Measurements from ENCODE around the gene SLC9A8. TPM values are rescaled to one million over a fixed set of nuclear protein-coding genes. Genes with fewer than 3 reads are reported as not detected.

Gene SLC9A8
- total and polyA plus RNA-seq, 2 of the 8 experiments (the other 6 are each of a cell fraction or from before 2014, with no cell fraction given), result 3.2 to 6.2 TPM

- Histone ChIP-seq H3K27me3 (replicated peaks in 1 of 4; ENCODE audit: control insufficient read depth in 3 of 4, extremely low read depth in 1 of 4, insufficient read depth in 3 of 4, low read length in 3 of 4) (no peaks in the 10 kb centered on the region), H2AK5ac (ENCODE audit: low read depth, low read length) (no peak overlapping the region), H2BK5ac (ENCODE audit: low read depth, low read length) (no peak overlapping the region), H2AFZ (ENCODE audit: low read length) (no peak overlapping the region), H3K4me1 (replicated peaks in 1 of 4; ENCODE audit: control insufficient read depth in 3 of 4, insufficient read depth in 4 of 4, low read length in 3 of 4) (peaks cover 0 to 6% (median 3%) of the 10 kb centered on the region in 4 experiments; a peak in 2 of 7 replicates), H3K18ac (ENCODE audit: extremely low read depth, low read length) (no peak overlapping the region), H3K9me3 (ENCODE audit: insufficient read depth in 2 of 2, low read depth in 1 of 2, low read length in 1 of 2) (no peaks in the 10 kb centered on the region), H4K20me1 (replicated peaks in 1 of 2; ENCODE audit: control insufficient read depth in 1 of 2, insufficient read depth in 2 of 2, low read length in 2 of 2) (peaks cover 2 to 15% of the 10 kb centered on the region in 2 experiments), H2BK15ac (ENCODE audit: low read length) (no peak overlapping the region), H3K79me2 (ENCODE audit: control insufficient read depth in 1 of 2, insufficient read depth in 2 of 2, low read length in 2 of 2) (peaks cover 4 to 53% of the 10 kb centered on the region in 2 experiments; a peak in 3 of 4 replicates), H3K9ac (replicated peaks in 1 of 4; ENCODE audit: extremely low read depth in 1 of 4, low read depth in 3 of 4, low read length in 3 of 4) (0 out of 7 replicates have a peak overlapping the region, but pooled peaks of 1 of the 4 experiments have one; percentile 21), H2BK120ac (replicated peaks; ENCODE audit: low read depth, low read length) (no peak overlapping the region), H3K4me2 (ENCODE audit: insufficient read depth in 1 of 2, low read depth in 2 of 2, low read length in 2 of 2) (peak overlapping the region; percentile 57 to 99; a peak in 1 of 4 replicates), H2BK12ac (ENCODE audit: low read depth, low read length) (no peak overlapping the region), H4K91ac (replicated peaks; ENCODE audit: insufficient read length, low read length) (no peak overlapping the region), H3K14ac (ENCODE audit: insufficient read length) (no peak overlapping the region), H3K4me3 (ENCODE audit: extremely low read depth in 1 of 4, insufficient read depth in 2 of 4, low read depth in 3 of 4, low read length in 4 of 4) (peak overlapping the region in 1 of 4 experiments; percentile 99; a peak in 1 of 8 replicates), H3K27ac (ENCODE audit: low read depth, low read length) (no peak overlapping the region), H4K5ac (ENCODE audit: insufficient read length, low read depth, low read length) (no peak overlapping the region), H3K23me2 (ENCODE audit: low read depth, low read length) (peaks cover 8% of the 10 kb centered on the region), H2BK20ac (ENCODE audit: low read length) (no peak overlapping the region), H3K36me3 (ENCODE audit: control insufficient read depth in 2 of 4, insufficient read depth in 4 of 4, low read length in 3 of 4) (no peaks in the 10 kb centered on the region; a peak in 1 of 8 replicates), H3K4ac (replicated peaks; ENCODE audit: insufficient read length, low read depth, low read length) (no peak overlapping the region), H4K8ac (ENCODE audit: extremely low read depth, insufficient read depth, low read length) (no peak overlapping the region), H3K79me1 (ENCODE audit: low read depth, low read length) (peaks cover 12% of the 10 kb centered on the region), H3K23ac (ENCODE audit: insufficient read length) (no peak overlapping the region), H3K56ac (replicated peaks; ENCODE audit: insufficient read length, low read depth, low read length) (no peak overlapping the region)
- WGBS, 2 experiments (ENCODE audit: extremely low coverage in 1 of 2, insufficient coverage in 1 of 2, insufficient read length in 1 of 2, insufficient replicate concordance in 2 of 2, low coverage in 1 of 2, low lambda C conversion rate in 2 of 2, missing lambda C conversion rate in 1 of 2), result 90% methylated on average over 16 of the region's 16 CpGs; no CpG with 5 or more reads in 1 of the 2 experiments
- FAIRE-seq (no peak), DNase-seq (ENCODE audit: low read depth in 1 of 2, low spot score in 2 of 2) (no peak)
- POLR2A ChIA-PET (ENCODE audit: partially characterized antibody), result interaction anchor here (3.8 kb wide), 1 partner anchor 22 kb away, joined by 17 read pairs; no protein-coding TSS in a partner anchor
- CTCF ChIA-PET (ENCODE audit: partially characterized antibody), result interaction anchor here (0.8 to 16.4 kb wide), 14 partner anchors 10 to 579 kb away, joined by 3 to 199 read pairs (median 4); no protein-coding TSS in a partner anchor
- no peak for TF ChIP-seq RBBP5 (IDR thresholded peaks at IDR 0.05; ENCODE audit: borderline replicate concordance, low read depth, low read length)
- TF ChIP-seq YY1 (IDR thresholded peaks at IDR 0.05; ENCODE audit: low read depth, low read length), result no peak
- TF ChIP-seq POLR2A (IDR thresholded peaks at IDR 0.05; ENCODE audit: control extremely low read depth in 1 of 2, low read depth in 2 of 2, low read length in 2 of 2), result no peak
- no peak for TF ChIP-seq JUN (IDR thresholded peaks at IDR 0.05; ENCODE audit: low read depth, low read length)
- TF ChIP-seq POU5F1 (IDR thresholded peaks at IDR 0.05; ENCODE audit: low read depth, low read length), result no peak
- TF ChIP-seq BACH1 (IDR thresholded peaks at IDR 0.05; ENCODE audit: low read length), result no peak
- no peak for TF ChIP-seq BRCA1 (IDR thresholded peaks at IDR 0.05; ENCODE audit: low read depth, low read length)
- TF ChIP-seq CBX5 (IDR thresholded peaks at IDR 0.05; ENCODE audit: low read depth, low read length), result no peak
- no peak for TF ChIP-seq SIRT6 (IDR thresholded peaks at IDR 0.05; ENCODE audit: low read length)
- no peak for TF ChIP-seq KDM4A (IDR thresholded peaks at IDR 0.05; ENCODE audit: low read depth, low read length, severe bottlenecking)
- no peak for TF ChIP-seq USF2 (IDR thresholded peaks at IDR 0.05; ENCODE audit: low read length)
Observed at GRCh38 chr20:49913399-49914047, 100.9 kb downstream of the SLC9A8 start.

All from H1 (cell line).